Measurements from ENCODE around the gene VTN.
A peak's percentile ranks its signal among the peaks of the same experiment; 100 is the strongest.

Gene VTN

DNA sequence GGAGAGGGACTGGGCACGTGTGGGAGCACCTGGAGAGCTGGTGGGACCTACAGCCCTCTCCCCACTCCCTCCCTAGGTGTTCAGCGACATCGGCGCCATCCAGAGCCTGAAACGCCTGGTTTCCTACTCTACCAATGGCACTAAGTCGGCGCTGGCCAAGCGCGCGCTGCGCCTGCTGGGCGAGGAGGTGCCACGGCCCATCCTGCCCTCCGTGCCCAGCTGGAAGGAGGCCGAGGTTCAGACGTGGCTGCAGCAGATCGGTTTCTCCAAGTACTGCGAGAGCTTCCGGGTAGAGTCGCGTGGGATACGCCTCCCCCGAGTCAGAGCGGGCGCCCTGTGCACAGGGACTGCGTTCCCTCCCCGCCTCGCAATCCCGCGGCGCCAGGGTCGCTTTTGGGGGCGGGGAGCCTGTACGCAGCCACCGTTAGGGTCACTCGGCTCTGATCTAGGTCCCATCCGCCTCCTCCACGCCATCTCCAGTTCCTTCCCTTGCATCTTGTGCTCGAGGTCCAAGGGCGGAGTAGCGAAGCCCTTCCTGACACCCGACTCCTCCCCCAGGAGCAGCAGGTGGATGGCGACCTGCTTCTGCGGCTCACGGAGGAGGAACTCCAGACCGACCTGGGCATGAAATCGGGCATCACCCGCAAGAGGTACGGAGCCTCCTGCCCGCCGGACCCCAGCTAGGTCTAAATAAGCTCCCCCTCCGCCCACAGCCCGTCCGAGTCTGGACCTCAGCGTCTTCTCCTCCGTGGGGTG is 14.4 kb upstream of the VTN start:
- no peak for TF ChIP-seq CTCF (IDR thresholded peaks at IDR 0.05; ENCODE audit: control insufficient read depth, extremely low read depth, insufficient read depth)
- H3K4me3 ChIP-seq (ENCODE audit: low read depth, low read length) = peak overlapping the region; percentile 68
- DNase-seq (ENCODE audit: low read depth) = peak; percentile 83

GRCh38 chr17:28381141-28381825 is 11.2 kb upstream of the VTN start:
- DNase-seq (ENCODE audit: low read depth) = no peak
- no peak for TF ChIP-seq CTCF (IDR thresholded peaks at IDR 0.05; ENCODE audit: control insufficient read depth, extremely low read depth, insufficient read depth)

DNA sequence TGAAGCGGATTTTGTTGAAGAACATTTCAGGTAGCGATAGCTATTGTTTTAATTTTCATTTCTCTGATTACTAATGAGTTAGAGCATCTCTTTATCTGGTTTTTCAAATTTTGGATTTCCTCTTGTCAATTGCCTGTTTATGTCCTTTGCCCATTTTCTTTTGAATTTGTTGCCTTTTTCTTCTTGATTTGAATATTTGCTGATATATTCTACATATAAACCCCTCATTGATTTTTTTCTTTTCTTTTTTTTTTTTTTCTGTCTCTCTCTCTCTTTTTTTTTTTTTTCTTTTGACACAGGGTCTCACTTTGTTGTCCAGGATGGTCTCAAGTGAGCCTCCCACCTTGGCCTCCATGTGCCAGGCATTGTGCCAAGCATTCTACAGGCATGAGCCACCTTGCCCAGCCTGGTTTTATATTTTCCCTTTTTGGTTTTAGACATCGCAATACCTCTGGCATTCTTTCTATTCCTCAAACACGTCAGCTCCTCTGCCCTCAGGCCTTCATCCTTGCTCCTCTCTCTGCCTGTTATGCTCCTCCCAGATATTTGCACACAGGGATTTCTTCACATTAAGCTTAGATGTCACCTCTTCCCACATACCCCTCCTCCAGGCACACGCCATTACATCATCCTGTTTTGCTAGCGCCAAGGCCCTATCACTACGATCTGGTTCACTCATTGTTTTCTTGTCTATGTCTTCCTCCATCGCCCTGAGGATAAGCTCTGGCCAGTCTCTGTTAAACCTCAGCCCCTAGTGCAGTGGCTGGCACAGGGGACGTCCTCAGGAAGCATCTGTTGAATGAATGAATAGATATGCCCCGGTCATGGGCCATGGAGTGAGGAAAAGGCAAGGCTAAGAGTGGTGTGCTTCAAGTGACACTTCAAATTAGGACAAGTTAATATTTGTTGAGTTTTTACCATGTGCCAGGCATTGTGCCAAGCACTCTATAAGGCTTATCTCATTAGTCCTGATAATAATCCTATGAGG is 10.0 kb upstream of the VTN start:
- peak; percentile 54 for DNase-seq (ENCODE audit: low read depth)

More at GRCh38 chr17:28381141-28381825, 11.2 kb upstream of the VTN start:
- H3K4me3 ChIP-seq (ENCODE audit: low read depth, low read length) = no peak overlapping the region

DNA sequence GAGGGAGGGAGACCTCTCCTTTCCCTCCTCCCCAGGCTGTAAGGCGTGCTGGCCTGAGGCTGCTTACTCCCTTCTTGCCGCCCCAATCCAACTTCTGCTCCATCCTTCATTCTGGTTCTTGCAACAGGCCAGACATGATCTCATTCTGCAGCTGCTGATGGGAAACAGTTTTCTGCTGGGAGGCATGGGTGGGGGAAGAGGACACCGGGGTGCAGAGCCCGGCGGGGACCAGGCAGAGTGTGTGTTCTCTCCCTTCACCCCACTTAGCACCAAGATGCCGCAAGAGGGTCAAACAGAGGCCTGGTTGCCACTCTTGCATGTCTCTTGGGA is 2.8 kb upstream of the VTN start:
- DNase-seq (ENCODE audit: low read depth) = no peak
- no peak overlapping the region for H3K4me3 ChIP-seq (ENCODE audit: low read depth, low read length)
- TF ChIP-seq CTCF (IDR thresholded peaks at IDR 0.05; ENCODE audit: control insufficient read depth, extremely low read depth, insufficient read depth) = no peak

More for the DNA sequence above, 10.0 kb upstream of the VTN start:
- TF ChIP-seq CTCF (IDR thresholded peaks at IDR 0.05; ENCODE audit: control insufficient read depth, extremely low read depth, insufficient read depth) = no peak
- no peak overlapping the region for H3K4me3 ChIP-seq (ENCODE audit: low read depth, low read length)

GRCh38 chr17:28372203-28372944 is 2.3 kb upstream of the VTN start:
- no peak for DNase-seq (ENCODE audit: low read depth)
- H3K4me3 ChIP-seq (ENCODE audit: low read depth, low read length) = no peak overlapping the region
- no peak for TF ChIP-seq CTCF (IDR thresholded peaks at IDR 0.05; ENCODE audit: control insufficient read depth, extremely low read depth, insufficient read depth)
